Activated CD4-positive, alpha-beta T cell treated with anti-CD3 and anti-CD28 coated beads, Interleukin-2, amount 10 ng/mL, durations not matched to agents 7 days and 5 days (primary cell): Measurements from ENCODE around the gene LETM1. TPM values are rescaled to one million over a fixed set of nuclear protein-coding genes. Genes with fewer than 3 reads are reported as not detected.
A peak's percentile ranks its signal among the peaks of the same experiment; 100 is the strongest.

Experiments used
- CTCF ChIA-PET: fragments of 350-600 bp; sonication (Branson Sonifier 250); formaldehyde crosslinking; loops from one replicate; lab custom pipeline; 2021; ENCODE audit warnings: antibody characterized with exemption; lab: Charles Lee
- POLR2A ChIA-PET: fragments of 350-600 bp; sonication (Branson Sonifier 250); formaldehyde crosslinking; loops from one replicate; lab custom pipeline; 2021; ENCODE audit warnings: antibody characterized with exemption; lab: Charles Lee
- DNase-seq: peaks from one replicate; pipeline ENCODE4 v3.0.0-alpha.2; 2020
- H3K27ac Mint-ChIP-seq: one replicate; pipeline ENCODE4 v1.8.0; 2021; ENCODE audit warnings: mild to moderate bottlenecking, moderate library complexity, mixed read lengths
- H3K27me3 Mint-ChIP-seq: one replicate; pipeline ENCODE4 v1.8.0; 2021; ENCODE audit warnings: mixed read lengths
- H3K36me3 Mint-ChIP-seq: one replicate; pipeline ENCODE4 v1.8.0; 2021; ENCODE audit warnings: low read depth, mixed read lengths
- H3K4me1 Mint-ChIP-seq: one replicate; pipeline ENCODE4 v1.8.0; 2021; ENCODE audit warnings: mixed read lengths
- H3K4me3 Mint-ChIP-seq: one replicate; pipeline ENCODE4 v1.8.0; 2021; ENCODE audit warnings: mild to moderate bottlenecking, moderate library complexity, mixed read lengths
- H3K9me3 Mint-ChIP-seq: one replicate; pipeline ENCODE4 v1.8.0; 2021; ENCODE audit warnings: mixed read lengths
- total RNA-seq, 2 experiments: library from RNA; stranded (reverse); gene quantifications; one replicate each; pipeline ENCODE4 v1.2.3, GENCODE V29; 2021

LETM1 gene
- total RNA-seq, 2 experiments from 2014 or later: 40.7 to 49.5 TPM

GRCh38 chr4:1819284-1819683 is 36.7 kb downstream of the LETM1 start:
- H3K27ac Mint-ChIP-seq: no peak overlapping the region
- no peaks in the 10 kb centered on the region for H3K9me3 Mint-ChIP-seq
- no peaks in the 10 kb centered on the region for H3K27me3 Mint-ChIP-seq
- DNase-seq: no peak
- no peaks in the 10 kb centered on the region for H3K4me1 Mint-ChIP-seq
- ChIA-PET CTCF (interaction anchor here (0.6 to 1.7 kb wide), 2 partner anchors 11 to 158 kb away, joined by 3 read pairs; no protein-coding TSS in a partner anchor), POLR2A (no interaction called here)
- no peak overlapping the region for H3K4me3 Mint-ChIP-seq
- peaks cover 26% of the 10 kb centered on the region for H3K36me3 Mint-ChIP-seq

GRCh38 chr4:1815997-1816860 is 39.7 kb downstream of the LETM1 start:
- H3K4me3 Mint-ChIP-seq: no peak overlapping the region
- H3K36me3 Mint-ChIP-seq: peaks cover 20% of the 10 kb centered on the region
- no peaks in the 10 kb centered on the region for H3K9me3 Mint-ChIP-seq
- ChIA-PET CTCF (interaction anchor here (1.5 to 2.1 kb wide), 2 partner anchors 31 to 71 kb away, joined by 3 to 7 read pairs; no protein-coding TSS in a partner anchor), POLR2A (no interaction called here)
- no peak overlapping the region for H3K27ac Mint-ChIP-seq
- DNase-seq: no peak
- H3K4me1 Mint-ChIP-seq: no peaks in the 10 kb centered on the region
- H3K27me3 Mint-ChIP-seq: no peaks in the 10 kb centered on the region

DNA sequence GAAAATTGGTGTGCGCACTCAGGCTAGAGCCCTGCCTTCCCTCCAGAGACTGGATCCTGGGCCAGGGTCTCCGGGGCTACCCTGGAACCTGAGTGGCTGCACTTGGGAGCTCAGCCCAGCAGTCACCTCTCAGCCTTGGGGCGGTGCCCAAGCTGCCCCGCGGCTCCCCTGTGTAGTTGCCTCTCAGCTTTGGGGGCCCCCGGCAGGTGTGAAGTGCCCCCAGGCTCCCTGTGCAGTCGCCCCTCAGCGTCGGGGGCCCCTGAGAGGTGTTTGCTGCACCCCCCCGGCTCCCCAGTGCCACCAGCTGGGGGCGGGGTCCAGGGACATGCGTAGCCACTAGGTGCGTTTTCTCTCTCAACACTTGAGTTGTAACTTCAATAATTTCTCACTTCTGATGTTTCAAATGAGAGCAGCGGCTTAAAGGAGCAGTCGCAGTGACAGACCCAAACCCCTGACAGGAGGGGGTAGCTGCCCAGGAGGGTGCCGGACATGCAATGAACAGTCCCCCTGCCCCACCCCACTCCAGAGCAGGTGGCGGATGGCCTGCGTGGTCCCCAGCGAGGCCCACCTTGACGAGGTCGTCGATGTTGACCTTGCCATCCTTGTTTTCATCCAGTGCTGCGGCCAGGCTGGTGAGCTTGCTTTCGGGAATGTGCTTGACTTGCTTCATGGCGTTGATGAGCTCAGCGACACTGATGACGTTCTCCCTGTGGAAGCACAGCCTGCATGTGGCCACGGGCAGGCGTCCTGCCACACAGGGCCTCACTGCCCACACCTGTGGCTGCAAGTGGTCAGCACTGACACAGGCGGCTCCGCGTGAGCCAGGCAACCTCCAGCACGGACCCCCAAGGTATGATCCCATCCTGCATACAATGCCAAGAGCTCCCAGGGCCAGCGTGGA is 40.6 kb downstream of the LETM1 start:
- H3K9me3 Mint-ChIP-seq: no peaks in the 10 kb centered on the region
- no peak overlapping the region for H3K27ac Mint-ChIP-seq
- no peaks in the 10 kb centered on the region for H3K27me3 Mint-ChIP-seq
- no peaks in the 10 kb centered on the region for H3K4me1 Mint-ChIP-seq
- no peak for DNase-seq
- ChIA-PET POLR2A (no interaction called here), CTCF (interaction anchor here (0.7 to 2.1 kb wide), 3 partner anchors 15 to 70 kb away, joined by 3 to 7 read pairs (median 4); no protein-coding TSS in a partner anchor)
- peaks cover 20% of the 10 kb centered on the region for H3K36me3 Mint-ChIP-seq
- no peak overlapping the region for H3K4me3 Mint-ChIP-seq

DNA sequence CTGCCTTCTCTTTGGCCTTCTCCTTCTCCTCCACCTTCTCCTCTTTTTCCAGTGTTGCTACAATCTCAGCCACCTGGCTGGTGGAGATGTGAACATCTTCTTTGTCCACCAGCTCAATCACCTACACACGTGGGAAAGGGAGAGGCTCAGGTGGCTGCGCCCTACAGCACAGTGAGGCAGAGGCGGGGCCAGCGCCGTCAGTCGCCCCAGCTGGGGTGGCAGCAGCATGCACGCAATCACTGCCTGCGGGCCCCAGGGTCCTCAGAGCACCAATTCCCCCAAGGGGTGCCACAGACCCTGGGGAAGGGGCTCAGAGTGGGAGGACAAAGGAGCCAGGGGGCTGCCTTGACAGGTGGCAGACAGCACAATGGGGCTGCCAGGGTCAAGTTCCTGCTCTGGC is 41.5 kb downstream of the LETM1 start:
- H3K9me3 Mint-ChIP-seq: no peaks in the 10 kb centered on the region
- H3K4me3 Mint-ChIP-seq: no peak overlapping the region
- H3K4me1 Mint-ChIP-seq: no peaks in the 10 kb centered on the region
- ChIA-PET CTCF (interaction anchor here (1.5 to 2.1 kb wide), 2 partner anchors 29 to 69 kb away, joined by 3 to 7 read pairs; no protein-coding TSS in a partner anchor), POLR2A (no interaction called here)
- no peak overlapping the region for H3K27ac Mint-ChIP-seq
- H3K27me3 Mint-ChIP-seq: no peaks in the 10 kb centered on the region
- H3K36me3 Mint-ChIP-seq: peaks cover 14% of the 10 kb centered on the region
- DNase-seq: no peak

- H3K27ac Mint-ChIP-seq: no peak overlapping the region
- H3K4me1 Mint-ChIP-seq: no peaks in the 10 kb centered on the region
- H3K4me3 Mint-ChIP-seq: no peak overlapping the region
- CTCF ChIA-PET: no interaction called here
- no peaks in the 10 kb centered on the region for H3K27me3 Mint-ChIP-seq
- POLR2A ChIA-PET: no interaction called here
- peaks cover 9% of the 10 kb centered on the region for H3K36me3 Mint-ChIP-seq
- H3K9me3 Mint-ChIP-seq: no peaks in the 10 kb centered on the region
- no peak for DNase-seq
Measured at GRCh38 chr4:1813915-1814314, 42.0 kb downstream of the LETM1 start.

GRCh38 chr4:1813231-1813630 is 42.7 kb downstream of the LETM1 start:
- Mint-ChIP-seq H3K4me3 (no peak overlapping the region), H3K27me3 (no peaks in the 10 kb centered on the region), H3K36me3 (peaks cover 9% of the 10 kb centered on the region), H3K9me3 (no peaks in the 10 kb centered on the region), H3K27ac (no peak overlapping the region), H3K4me1 (no peaks in the 10 kb centered on the region)
- POLR2A ChIA-PET: no interaction called here
- CTCF ChIA-PET: interaction anchor here (1.2 to 1.7 kb wide), 2 partner anchors 61 to 65 kb away, joined by 3 to 5 read pairs; no protein-coding TSS in a partner anchor
- no peak for DNase-seq

DNA sequence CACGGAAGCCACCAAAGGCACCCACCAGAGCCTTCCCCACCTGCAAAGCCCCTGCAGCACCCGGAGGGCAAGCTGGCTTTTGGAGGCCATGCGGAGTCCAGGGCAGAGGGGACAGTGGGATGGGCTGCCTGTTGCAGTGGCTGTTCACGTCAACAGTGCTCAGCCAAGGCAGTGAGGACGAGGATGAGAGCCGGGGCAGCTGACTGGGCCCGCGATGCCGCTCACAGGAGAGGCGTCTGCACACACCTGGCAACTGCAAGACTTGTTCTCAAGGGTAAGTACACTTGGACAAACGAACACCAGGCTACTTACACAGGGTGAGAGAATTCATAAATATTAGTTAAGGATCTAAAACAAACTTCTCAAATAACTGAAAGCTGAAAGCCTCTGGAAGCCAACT is 43.2 kb downstream of the LETM1 start:
- H3K4me1 Mint-ChIP-seq: no peaks in the 10 kb centered on the region
- no peak overlapping the region for H3K27ac Mint-ChIP-seq
- ChIA-PET POLR2A (interaction anchor here (0.7 kb wide), 1 partner anchor 97 kb away, joined by 4 read pairs; no protein-coding TSS in a partner anchor), CTCF (interaction anchor here (1.2 to 1.7 kb wide), 2 partner anchors 61 to 64 kb away, joined by 3 to 5 read pairs; no protein-coding TSS in a partner anchor)
- no peaks in the 10 kb centered on the region for H3K27me3 Mint-ChIP-seq
- H3K36me3 Mint-ChIP-seq: peaks cover 9% of the 10 kb centered on the region
- no peak overlapping the region for H3K4me3 Mint-ChIP-seq
- no peaks in the 10 kb centered on the region for H3K9me3 Mint-ChIP-seq
- DNase-seq: no peak

- H3K27ac Mint-ChIP-seq: no peak overlapping the region
- CTCF ChIA-PET: interaction anchor here (0.6 to 2.3 kb wide), 9 partner anchors 10 to 118 kb away, joined by 3 to 9 read pairs (median 3); no protein-coding TSS in a partner anchor
- no peaks in the 10 kb centered on the region for H3K9me3 Mint-ChIP-seq
- no peaks in the 10 kb centered on the region for H3K27me3 Mint-ChIP-seq
- H3K36me3 Mint-ChIP-seq: peaks cover 2% of the 10 kb centered on the region
- DNase-seq: no peak
- POLR2A ChIA-PET: no interaction called here
- no peak overlapping the region for H3K4me3 Mint-ChIP-seq
- no peaks in the 10 kb centered on the region for H3K4me1 Mint-ChIP-seq
Measured at GRCh38 chr4:1810765-1811164, 45.2 kb downstream of the LETM1 start.

GRCh38 chr4:1809754-1810502 is 46.0 kb downstream of the LETM1 start:
- ChIA-PET CTCF (interaction anchor here (0.5 to 2.3 kb wide), 11 partner anchors 10 to 117 kb away, joined by 3 to 9 read pairs (median 3); no protein-coding TSS in a partner anchor), POLR2A (no interaction called here)
- no peak overlapping the region for H3K27ac Mint-ChIP-seq
- H3K36me3 Mint-ChIP-seq: peaks cover 2% of the 10 kb centered on the region
- DNase-seq: peak; percentile 72
- H3K27me3 Mint-ChIP-seq: no peaks in the 10 kb centered on the region
- H3K9me3 Mint-ChIP-seq: no peaks in the 10 kb centered on the region
- H3K4me1 Mint-ChIP-seq: no peaks in the 10 kb centered on the region
- H3K4me3 Mint-ChIP-seq: no peak overlapping the region

DNA sequence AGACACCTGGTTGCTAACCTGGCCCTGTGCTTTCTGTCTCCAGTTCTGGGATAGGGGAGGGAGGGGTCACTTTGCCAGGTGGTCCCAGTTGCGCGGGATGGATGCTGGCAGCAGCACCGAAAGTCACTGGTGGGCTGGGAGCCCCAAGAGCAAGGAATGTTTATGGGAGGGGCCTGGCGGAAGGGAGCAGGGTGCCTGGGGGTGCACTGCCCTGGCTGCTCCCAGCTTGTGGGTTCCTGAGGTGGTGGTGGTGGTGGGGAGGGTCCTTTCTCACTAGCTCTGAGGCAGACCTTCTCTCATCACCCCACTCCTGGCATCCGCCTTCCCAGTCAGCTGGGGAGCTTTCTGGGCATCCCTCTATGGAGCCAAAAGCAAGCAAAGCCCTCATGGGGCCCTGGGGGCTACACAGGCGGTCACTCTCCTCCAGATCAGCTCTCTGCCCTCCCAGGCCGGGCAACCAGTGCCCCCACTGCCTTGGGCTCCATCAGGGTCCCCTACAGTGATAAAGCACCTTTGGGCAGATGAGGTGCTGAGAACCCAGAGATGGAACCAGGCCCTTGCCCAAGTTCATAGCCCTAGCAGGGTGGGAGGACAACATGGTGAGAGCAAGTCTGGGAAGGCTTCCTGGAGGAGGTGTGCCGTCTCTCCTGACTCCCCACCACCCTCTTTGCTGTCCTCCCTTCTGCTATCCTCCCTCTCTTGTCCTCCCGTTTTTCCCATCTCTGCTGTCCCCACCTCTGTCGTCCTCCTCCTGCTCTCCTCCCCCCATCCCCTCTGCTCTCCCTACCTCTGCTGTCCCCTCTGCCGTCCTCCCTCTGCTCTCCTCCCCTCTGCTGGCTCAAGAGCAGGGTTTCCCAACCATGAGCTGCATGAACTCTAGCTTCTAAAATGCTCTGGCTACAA is 46.9 kb downstream of the LETM1 start:
- H3K27me3 Mint-ChIP-seq: no peaks in the 10 kb centered on the region
- POLR2A ChIA-PET: no interaction called here
- no peak overlapping the region for H3K27ac Mint-ChIP-seq

GRCh38 chr4:1808396-1808795 is 47.6 kb downstream of the LETM1 start:
- CTCF ChIA-PET: interaction anchor here (0.9 to 1.8 kb wide), 4 partner anchors 10 to 60 kb away, joined by 3 to 5 read pairs (median 3); no protein-coding TSS in a partner anchor
- no peak for DNase-seq
- no peaks in the 10 kb centered on the region for H3K27me3 Mint-ChIP-seq
- peaks cover under 1% of the 10 kb centered on the region for H3K36me3 Mint-ChIP-seq
- no peaks in the 10 kb centered on the region for H3K9me3 Mint-ChIP-seq
- no peak overlapping the region for H3K4me3 Mint-ChIP-seq
- H3K27ac Mint-ChIP-seq: no peak overlapping the region
- H3K4me1 Mint-ChIP-seq: no peaks in the 10 kb centered on the region
- POLR2A ChIA-PET: no interaction called here

More for the DNA sequence above, 46.9 kb downstream of the LETM1 start:
- no peaks in the 10 kb centered on the region for H3K9me3 Mint-ChIP-seq
- H3K4me1 Mint-ChIP-seq: no peaks in the 10 kb centered on the region
- peaks cover 2% of the 10 kb centered on the region for H3K36me3 Mint-ChIP-seq
- CTCF ChIA-PET: interaction anchor here (0.5 to 2.3 kb wide), 6 partner anchors 13 to 108 kb away, joined by 3 to 9 read pairs (median 4); no protein-coding TSS in a partner anchor
- no peak overlapping the region for H3K4me3 Mint-ChIP-seq
- DNase-seq: no peak
